Stimulated activated naive CD4-positive, alpha-beta T cell treated with Interleukin-2 at 50 U/mL for 16 hours (primary cell): ENCODE measurements around the gene RPLP1.

Experiments used
- DNase-seq: peaks from one replicate; lab custom pipeline; 2025; lab: John Stamatoyannopoulos, UW

The RPLP1 gene

GRCh38 chr15:69469467-69470201, 17.0 kb downstream of the RPLP1 start:
- DNase-seq = no peak

GRCh38 chr15:69472046-69472445, 19.4 kb downstream of the RPLP1 start:
- DNase-seq = no peak

GRCh38 chr15:69472562-69472961, 19.9 kb downstream of the RPLP1 start:
- DNase-seq = no peak

GRCh38 chr15:69474291-69474690, 21.7 kb downstream of the RPLP1 start:
- DNase-seq = no peak

- DNase-seq = no peak
These were observed 22.3 kb downstream of the RPLP1 start for GRCh38 chr15:69474846-69475455.

- peak; percentile 64 for DNase-seq
These were observed 23.2 kb downstream of the RPLP1 start for GRCh38 chr15:69475769-69476358.

GRCh38 chr15:69476704-69477473, 24.3 kb downstream of the RPLP1 start:
- no peak for DNase-seq

- peak; percentile 27 for DNase-seq
These were observed 25.7 kb downstream of the RPLP1 start for GRCh38 chr15:69478259-69478781.

- DNase-seq = no peak
These were observed 26.5 kb downstream of the RPLP1 start for GRCh38 chr15:69479081-69479480.

- no peak for DNase-seq
These were observed 27.4 kb downstream of the RPLP1 start for GRCh38 chr15:69479971-69480370.

- no peak for DNase-seq
These were observed 28.3 kb downstream of the RPLP1 start for GRCh38 chr15:69480932-69481331.

- no peak for DNase-seq
These were observed 30.2 kb downstream of the RPLP1 start for GRCh38 chr15:69482686-69483256.

- no peak for DNase-seq
These were observed 32.2 kb downstream of the RPLP1 start for GRCh38 chr15:69484837-69485236.

- DNase-seq = no peak
These were observed 34.0 kb downstream of the RPLP1 start for GRCh38 chr15:69486481-69487110.

GRCh38 chr15:69489073-69489571, 36.5 kb downstream of the RPLP1 start:
- no peak for DNase-seq

GRCh38 chr15:69490356-69491037, 37.9 kb downstream of the RPLP1 start:
- DNase-seq = no peak

GRCh38 chr15:69491038-69491505, 38.5 kb downstream of the RPLP1 start:
- DNase-seq = no peak

GRCh38 chr15:69493406-69493805, 40.8 kb downstream of the RPLP1 start:
- DNase-seq = no peak

GRCh38 chr15:69496001-69496400, 43.4 kb downstream of the RPLP1 start:
- DNase-seq = no peak

- DNase-seq = no peak
These were observed 44.5 kb downstream of the RPLP1 start for GRCh38 chr15:69497076-69497475.

- DNase-seq = no peak
These were observed 45.0 kb downstream of the RPLP1 start for GRCh38 chr15:69497667-69498066.
